Activated CD4-positive, alpha-beta memory T cell treated with anti-CD3 and anti-CD28 coated beads, Interleukin-2, amount 10 ng/mL, durations not matched to agents 7 days and 5 days (primary cell): ENCODE data around the gene CC2D1B. TPM values are rescaled to one million over a fixed set of nuclear protein-coding genes. Genes with fewer than 3 reads are reported as not detected.
"Not testable (repeated sequence)": the region's sequence is repeated elsewhere in the genome, so short reads cannot be mapped to it uniquely, and the experiment has no call there.

ENCODE experiments used
- CTCF ChIA-PET: fragments of 350-600 bp; sonication (Branson Sonifier 250); formaldehyde crosslinking; loops from one replicate; lab custom pipeline; 2021; ENCODE audit warnings: antibody characterized with exemption, inconsistent platforms; lab: Charles Lee
- POLR2A ChIA-PET: fragments of 350-600 bp; sonication (Branson Sonifier 250); formaldehyde crosslinking; loops from one replicate; lab custom pipeline; 2021; ENCODE audit warnings: antibody characterized with exemption; lab: Charles Lee
- DNase-seq: peaks from one replicate; pipeline ENCODE4 v3.0.0-alpha.2; 2020
- H3K27ac Mint-ChIP-seq: one replicate; pipeline ENCODE4 v1.8.0; 2021; ENCODE audit warnings: mild to moderate bottlenecking, mixed read lengths
- H3K27me3 Mint-ChIP-seq: one replicate; pipeline ENCODE4 v1.8.0; 2021; ENCODE audit warnings: mixed read lengths
- H3K36me3 Mint-ChIP-seq: one replicate; pipeline ENCODE4 v1.8.0; 2021; ENCODE audit warnings: low read depth, mixed read lengths
- H3K4me1 Mint-ChIP-seq: one replicate; pipeline ENCODE4 v1.8.0; 2021; ENCODE audit warnings: mixed read lengths
- H3K4me3 Mint-ChIP-seq: one replicate; pipeline ENCODE4 v1.8.0; 2021; ENCODE audit warnings: mild to moderate bottlenecking, mixed read lengths
- H3K9me3 Mint-ChIP-seq: one replicate; pipeline ENCODE4 v1.8.0; 2021; ENCODE audit warnings: mixed read lengths
- total RNA-seq, 2 experiments: library from RNA; stranded (reverse); gene quantifications; one replicate each; pipeline ENCODE4 v1.2.3, GENCODE V29; 2021

CC2D1B gene
- total RNA-seq, 2 experiments from 2014 or later = 43.8 to 46.9 TPM

- CTCF ChIA-PET = no interaction called here
- POLR2A ChIA-PET = no interaction called here
- Mint-ChIP-seq H3K27me3 (no peaks in the 10 kb centered on the region), H3K27ac (no peak overlapping the region), H3K4me1 (peaks cover 5% of the 10 kb centered on the region), H3K36me3 (peaks cover 73% of the 10 kb centered on the region), H3K9me3 (no peaks in the 10 kb centered on the region), H3K4me3 (no peak overlapping the region)
- DNase-seq = no peak
These were observed 19.4 kb upstream of the CC2D1B start for GRCh38 chr1:52385376-52385775.

- not testable (repeated sequence) for H3K27ac Mint-ChIP-seq, H3K4me3 Mint-ChIP-seq, H3K27me3 Mint-ChIP-seq, DNase-seq, H3K9me3 Mint-ChIP-seq
- Mint-ChIP-seq H3K36me3 (peaks cover 37% of the 10 kb centered on the region), H3K4me1 (peaks cover 29% of the 10 kb centered on the region)
- ChIA-PET POLR2A (interaction anchor here (0.6 to 0.8 kb wide), 2 partner anchors 27 to 186 kb away, joined by 3 read pairs; no protein-coding TSS in a partner anchor), CTCF (interaction anchor here (0.6 kb wide), 1 partner anchor 1680 kb away, joined by 3 read pairs; no protein-coding TSS in a partner anchor)
These were observed 3.8 kb upstream of the CC2D1B start for GRCh38 chr1:52369851-52370250.

DNA sequence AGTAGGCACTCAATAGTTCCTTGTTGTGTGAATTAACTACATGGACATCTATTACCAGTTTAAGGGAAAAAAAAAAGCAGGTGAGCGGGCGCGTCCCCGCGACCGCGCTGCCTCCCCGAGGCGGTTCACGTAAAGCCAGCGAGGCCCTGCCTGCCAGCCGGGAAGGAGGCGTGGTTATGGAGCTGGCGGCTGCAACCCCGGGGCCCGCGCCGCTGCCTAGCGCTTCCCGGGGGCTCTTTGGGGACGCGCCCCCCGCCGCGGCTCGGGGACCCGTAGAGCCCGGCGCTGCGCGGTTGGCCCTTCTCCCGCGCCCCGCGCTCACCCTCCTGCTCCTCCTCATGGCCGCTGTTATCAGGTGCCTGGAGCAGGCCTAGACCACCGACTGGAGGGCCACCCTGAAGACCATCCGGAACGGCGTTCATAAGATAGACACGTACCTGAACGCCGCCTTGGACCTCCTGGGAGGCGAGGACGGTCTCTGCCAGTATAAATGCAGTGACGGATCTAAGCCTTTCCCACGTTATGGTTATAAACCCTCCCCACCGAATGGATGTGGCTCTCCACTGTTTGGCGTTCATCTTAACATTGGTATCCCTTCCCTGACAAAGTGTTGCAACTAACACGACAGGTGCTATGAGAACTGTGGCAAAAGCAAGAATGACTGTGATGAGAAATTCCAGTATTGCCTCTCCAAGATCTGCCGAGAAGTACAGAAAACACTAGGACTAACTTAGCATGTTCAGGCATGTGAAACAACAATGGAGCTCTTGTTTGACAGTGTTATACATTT lies 2.6 kb upstream of the CC2D1B start:
- POLR2A ChIA-PET = interaction anchor here (0.7 to 2.2 kb wide), 3 partner anchors 36 to 242 kb away, joined by 3 to 21 read pairs (median 5); partner anchors contain the start of genes ORC1 and PRPF38A
- Mint-ChIP-seq H3K27me3 (no peaks in the 10 kb centered on the region), H3K36me3 (peaks cover 33% of the 10 kb centered on the region), H3K4me1 (peaks cover 38% of the 10 kb centered on the region), H3K9me3 (no peaks in the 10 kb centered on the region), H3K4me3 (peak overlapping the region; percentile 56), H3K27ac (no peak overlapping the region)
- peak; percentile 69 for DNase-seq
- CTCF ChIA-PET = interaction anchor here (0.5 to 1.3 kb wide), 5 partner anchors 30 to 318 kb away, joined by 3 to 4 read pairs (median 3); no protein-coding TSS in a partner anchor

GRCh38 chr1:52367272-52367671 lies 1.3 kb upstream of the CC2D1B start:
- ChIA-PET POLR2A (interaction anchor here (2.2 to 2.8 kb wide), 2 partner anchors 37 to 38 kb away, joined by 21 to 71 read pairs; partner anchors contain the start of genes ORC1 and PRPF38A), CTCF (interaction anchor here (0.7 to 1.5 kb wide), 3 partner anchors 265 to 330 kb away, joined by 3 to 5 read pairs (median 3); partner anchors contain the start of gene SHISAL2A)

GRCh38 chr1:52366517-52366827 lies 467 bp upstream of the CC2D1B start:
- POLR2A ChIA-PET = interaction anchor here (0.8 to 2.8 kb wide), 13 partner anchors 8 to 360 kb away, joined by 3 to 71 read pairs (median 6); partner anchors contain the start of genes BTF3L4, COA7, KTI12 and ORC1
- Mint-ChIP-seq H3K4me3 (peak overlapping the region; percentile 97), H3K4me1 (peaks cover 46% of the 10 kb centered on the region), H3K27ac (peak overlapping the region; percentile 81), H3K36me3 (peaks cover 34% of the 10 kb centered on the region), H3K9me3 (no peaks in the 10 kb centered on the region), H3K27me3 (no peaks in the 10 kb centered on the region)
- DNase-seq = no peak
- CTCF ChIA-PET = interaction anchor here (0.8 to 1.5 kb wide), 3 partner anchors 58 to 331 kb away, joined by 3 to 5 read pairs (median 3); no protein-coding TSS in a partner anchor

More at GRCh38 chr1:52367272-52367671, 1.3 kb upstream of the CC2D1B start:
- Mint-ChIP-seq H3K4me3 (peak overlapping the region; percentile 38), H3K9me3 (no peaks in the 10 kb centered on the region), H3K27ac (no peak overlapping the region), H3K4me1 (peaks cover 44% of the 10 kb centered on the region), H3K27me3 (no peaks in the 10 kb centered on the region), H3K36me3 (peaks cover 29% of the 10 kb centered on the region)
- no peak for DNase-seq

GRCh38 chr1:52365071-52365745 lies 797 bp downstream of the CC2D1B start:
- Mint-ChIP-seq H3K36me3 (peaks cover 42% of the 10 kb centered on the region), H3K27ac (peak overlapping the region; percentile 96), H3K27me3 (no peaks in the 10 kb centered on the region), H3K4me3 (peak overlapping the region; percentile 97), H3K9me3 (no peaks in the 10 kb centered on the region), H3K4me1 (peaks cover 46% of the 10 kb centered on the region)
- DNase-seq = no peak
- ChIA-PET POLR2A (interaction anchor here (0.5 to 2.8 kb wide), 24 partner anchors 7 to 364 kb away, joined by 3 to 71 read pairs (median 4); partner anchors contain the start of genes BTF3L4, KTI12, ORC1 and PRPF38A), CTCF (interaction anchor here (1.0 to 1.2 kb wide), 3 partner anchors 39 to 321 kb away, joined by 3 to 4 read pairs (median 3); partner anchors contain the start of genes BTF3L4 and ORC1)

GRCh38 chr1:52364235-52364839 lies 1.7 kb downstream of the CC2D1B start:
- H3K36me3 Mint-ChIP-seq = peaks cover 48% of the 10 kb centered on the region
- H3K27ac Mint-ChIP-seq = peak overlapping the region; percentile 96
- H3K4me1 Mint-ChIP-seq = peaks cover 46% of the 10 kb centered on the region
- POLR2A ChIA-PET = interaction anchor here (1.0 to 2.8 kb wide), 11 partner anchors 8 to 363 kb away, joined by 3 to 71 read pairs (median 7); partner anchors contain the start of genes BTF3L4, ORC1, PRPF38A and SHISAL2A
- no peaks in the 10 kb centered on the region for H3K27me3 Mint-ChIP-seq
- H3K9me3 Mint-ChIP-seq = no peaks in the 10 kb centered on the region
- CTCF ChIA-PET = interaction anchor here (1.0 to 1.2 kb wide), 2 partner anchors 308 to 322 kb away, joined by 3 read pairs; partner anchors contain the start of gene BTF3L4
- DNase-seq = peak; percentile 25
- peak overlapping the region; percentile 97 for H3K4me3 Mint-ChIP-seq

DNA sequence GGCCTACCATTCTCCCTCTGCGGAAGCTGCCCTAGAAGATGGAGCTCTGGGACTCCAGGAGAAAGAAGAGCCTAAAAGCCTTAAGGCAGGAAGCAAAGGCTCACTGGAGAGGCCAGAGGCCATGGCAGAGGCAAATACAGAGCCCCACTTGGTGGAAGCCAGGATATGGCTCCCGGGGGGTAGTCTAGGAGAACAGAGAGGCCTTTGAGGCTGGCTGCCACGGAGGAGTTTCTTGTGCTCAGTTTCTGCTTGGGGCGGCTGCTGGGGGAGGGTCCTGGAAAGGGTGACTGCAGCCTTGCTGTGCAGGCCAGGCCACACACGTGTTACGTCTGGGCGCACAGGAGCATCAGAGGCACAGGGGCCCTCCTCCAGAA lies 5.4 kb downstream of the CC2D1B start:
- ChIA-PET CTCF (no interaction called here), POLR2A (interaction anchor here (1.6 to 2.6 kb wide), 2 partner anchors 12 to 43 kb away, joined by 4 to 11 read pairs; partner anchors contain the start of genes ORC1 and PRPF38A)
- Mint-ChIP-seq H3K4me3 (no peak overlapping the region), H3K27ac (no peak overlapping the region), H3K36me3 (peaks cover 82% of the 10 kb centered on the region), H3K4me1 (peaks cover 29% of the 10 kb centered on the region), H3K27me3 (no peaks in the 10 kb centered on the region), H3K9me3 (no peaks in the 10 kb centered on the region)
- no peak for DNase-seq

DNA sequence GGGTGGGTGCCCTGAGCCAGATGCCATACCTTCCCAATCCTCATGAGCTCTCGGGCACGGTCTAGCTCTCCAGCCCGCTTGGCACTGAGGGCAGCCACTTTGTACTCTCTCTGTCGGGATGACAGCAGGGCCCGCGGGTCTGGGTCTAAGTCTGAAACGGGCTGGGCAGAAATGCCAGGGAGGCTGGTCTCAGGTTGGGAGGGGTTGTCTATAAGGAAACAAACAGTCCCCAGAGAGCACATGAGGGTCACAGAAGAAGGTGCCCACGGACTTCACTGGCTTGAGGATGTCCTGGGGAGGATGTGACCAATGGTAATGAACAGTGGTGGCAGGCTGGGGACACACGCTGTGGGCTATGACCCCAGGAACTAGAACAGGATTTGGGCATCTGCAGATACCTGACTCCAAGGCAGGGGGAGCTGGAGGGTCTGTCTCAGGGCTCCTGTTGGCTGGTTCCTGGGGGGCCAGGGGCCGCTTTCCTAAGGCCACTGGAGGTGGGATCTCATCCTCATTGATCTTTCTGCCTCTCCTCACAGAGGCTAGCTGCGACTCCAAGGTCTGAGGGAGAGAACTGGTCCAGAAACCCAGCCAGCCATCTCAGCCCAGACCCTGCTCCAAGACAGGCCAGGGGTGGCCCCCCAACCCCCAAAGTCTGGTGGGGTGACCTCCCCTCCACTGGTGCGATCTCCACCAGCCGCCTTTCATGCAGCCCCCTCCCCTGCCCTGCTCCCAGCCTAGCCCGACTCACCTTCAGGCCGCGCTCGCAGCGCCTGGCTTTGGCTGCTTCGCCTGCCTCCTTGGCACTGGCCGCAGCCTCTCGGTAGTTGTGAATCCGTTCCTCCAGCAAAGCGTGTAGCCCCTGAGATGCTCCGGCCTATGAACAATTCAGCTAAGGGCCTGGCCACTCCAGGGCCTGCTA lies 6.1 kb downstream of the CC2D1B start:
- ChIA-PET POLR2A (interaction anchor here (1.6 to 2.6 kb wide), 2 partner anchors 11 to 44 kb away, joined by 4 to 11 read pairs; partner anchors contain the start of genes ORC1 and PRPF38A), CTCF (no interaction called here)
- no peaks in the 10 kb centered on the region for H3K9me3 Mint-ChIP-seq
- no peaks in the 10 kb centered on the region for H3K27me3 Mint-ChIP-seq
- no peak overlapping the region for H3K27ac Mint-ChIP-seq
- no peak for DNase-seq
- no peak overlapping the region for H3K4me3 Mint-ChIP-seq
- H3K4me1 Mint-ChIP-seq = peaks cover 23% of the 10 kb centered on the region
- peaks cover 82% of the 10 kb centered on the region for H3K36me3 Mint-ChIP-seq

- peaks cover 83% of the 10 kb centered on the region for H3K36me3 Mint-ChIP-seq
- no peak for DNase-seq
- ChIA-PET CTCF (no interaction called here), POLR2A (interaction anchor here (1.4 to 1.6 kb wide), 2 partner anchors 7 to 10 kb away, joined by 3 to 4 read pairs; partner anchors contain the start of gene CC2D1B)
- peaks cover 15% of the 10 kb centered on the region for H3K4me1 Mint-ChIP-seq
- H3K27me3 Mint-ChIP-seq = no peaks in the 10 kb centered on the region
- H3K27ac Mint-ChIP-seq = no peak overlapping the region
- no peak overlapping the region for H3K4me3 Mint-ChIP-seq
- H3K9me3 Mint-ChIP-seq = no peaks in the 10 kb centered on the region
These were observed 7.0 kb downstream of the CC2D1B start for GRCh38 chr1:52358851-52359497.

DNA sequence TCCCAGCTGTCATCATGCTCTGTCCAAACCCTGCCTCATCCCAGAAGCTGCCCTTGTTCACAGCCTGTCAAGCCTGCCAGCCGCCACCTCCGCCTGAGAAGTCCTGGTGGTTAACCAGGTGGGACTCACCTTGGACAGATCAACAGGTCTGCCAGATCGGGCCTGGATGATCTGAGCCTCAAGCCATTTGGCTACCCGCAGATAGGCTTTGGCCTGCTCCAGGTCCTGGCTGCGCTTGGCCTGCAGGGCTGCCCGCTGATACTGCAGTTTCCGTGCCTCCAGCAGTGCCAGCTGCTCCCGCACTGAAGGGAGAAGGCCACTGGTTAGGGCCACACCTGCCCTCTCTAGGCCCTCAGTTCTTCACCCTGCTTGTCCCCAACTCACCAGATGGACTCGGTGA lies 8.6 kb downstream of the CC2D1B start:
- no peaks in the 10 kb centered on the region for H3K9me3 Mint-ChIP-seq
- H3K36me3 Mint-ChIP-seq = peaks cover 90% of the 10 kb centered on the region
- H3K4me3 Mint-ChIP-seq = no peak overlapping the region
- POLR2A ChIA-PET = interaction anchor here (1.0 to 1.4 kb wide), 3 partner anchors 8 to 21 kb away, joined by 3 read pairs; partner anchors contain the start of gene CC2D1B
- no peak for DNase-seq
- H3K4me1 Mint-ChIP-seq = peaks cover 8% of the 10 kb centered on the region
- H3K27ac Mint-ChIP-seq = no peak overlapping the region
- H3K27me3 Mint-ChIP-seq = no peaks in the 10 kb centered on the region
- CTCF ChIA-PET = no interaction called here
